ENCODE results near the gene ROS1.
A peak's percentile ranks its signal among the peaks of the same experiment; 100 is the strongest.
"Not testable (repeated sequence)": the region's sequence is repeated elsewhere in the genome, so short reads cannot be mapped to it uniquely, and the experiment has no call there.

ROS1 gene

GRCh38 chr6:117425431-117426153, at the start of gene ROS1:
Gene ROS1 (minus strand): TSS chr6:117425942. CDS start chr6:117425656, 286 bp downstream.
- Histone ChIP-seq H3K9me3 (replicated peaks in 1 of 11) (no peaks in the 10 kb centered on the region), H3K4me2 (peak within 1 kb of the TSS in 9 of 11 experiments; percentile 6 to 35 (median 17); a peak in 7 of 22 replicates), H3K4me3 (no peak within 1 kb of the TSS), H3K9ac (no peak within 1 kb of the TSS), H3K27me3 (no peaks in the 10 kb centered on the region), H3K36me3 (no peaks in the 10 kb centered on the region), H4K20me1 (no peaks in the 10 kb centered on the region), H3K4me1 (peaks cover 0 to 10% (median 6%) of the 10 kb centered on the region in 10 experiments; a peak in 6 of 20 replicates), H3K27ac (no peak within 1 kb of the TSS)
- no peak for TF ChIP-seq Cebpa-rat (IDR thresholded peaks at IDR 0.05)

- H3K27ac ChIP-seq: no peak overlapping the region
- H3K4me3 ChIP-seq: no peak overlapping the region
- H3K9me3 ChIP-seq (replicated peaks in 1 of 11): 0 out of 22 replicates have a peak, but pooled peaks cover 0 to 5% (median 0%) of the 10 kb centered on the region in 11 experiments
- H4K20me1 ChIP-seq: no peaks in the 10 kb centered on the region
- H3K4me2 ChIP-seq: no peak overlapping the region
- no peak overlapping the region for H3K9ac ChIP-seq
- H3K36me3 ChIP-seq: no peaks in the 10 kb centered on the region
- H3K27me3 ChIP-seq: no peaks in the 10 kb centered on the region
- peaks cover 0 to 21% (median 12%) of the 10 kb centered on the region in 10 experiments; a peak in 12 of 20 replicates for H3K4me1 ChIP-seq
- TF ChIP-seq Cebpa-rat (IDR thresholded peaks at IDR 0.05): no peak
Observed at GRCh38 chr6:117473401-117473800, 47.7 kb upstream of the ROS1 start.

GRCh38 chr6:117472667-117473066, 46.9 kb upstream of the ROS1 start:
- no peaks in the 10 kb centered on the region for H3K27me3 ChIP-seq
- no peak for TF ChIP-seq Cebpa-rat (IDR thresholded peaks at IDR 0.05)
- no peak overlapping the region for H3K27ac ChIP-seq
- no peak overlapping the region for H3K9ac ChIP-seq
- H3K36me3 ChIP-seq: no peaks in the 10 kb centered on the region
- H3K4me3 ChIP-seq: no peak overlapping the region
- H3K4me1 ChIP-seq: peaks cover 0 to 21% (median 12%) of the 10 kb centered on the region in 10 experiments; a peak in 12 of 20 replicates
- no peak overlapping the region for H3K4me2 ChIP-seq
- no peaks in the 10 kb centered on the region for H4K20me1 ChIP-seq
- 0 out of 22 replicates have a peak, but pooled peaks cover 0 to 5% (median 0%) of the 10 kb centered on the region in 11 experiments for H3K9me3 ChIP-seq (replicated peaks in 1 of 11)

- Histone ChIP-seq H3K27me3 (no peaks in the 10 kb centered on the region), H3K36me3 (no peaks in the 10 kb centered on the region), H4K20me1 (no peaks in the 10 kb centered on the region), H3K4me1 (peaks cover 0 to 35% (median 19%) of the 10 kb centered on the region in 10 experiments; a peak in 12 of 20 replicates), H3K9ac (peak overlapping the region in 1 of 11 experiments; percentile 44; a peak in 2 of 22 replicates), H3K4me2 (peak overlapping the region in 7 of 11 experiments; percentile 35 to 83 (median 66); a peak in 14 of 22 replicates), H3K9me3 (replicated peaks in 1 of 11) (0 out of 22 replicates have a peak, but pooled peaks cover 0 to 5% (median 0%) of the 10 kb centered on the region in 11 experiments), H3K27ac (peak overlapping the region in 5 of 11 experiments; percentile 8 to 76 (median 57); a peak in 8 of 22 replicates), H3K4me3 (no peak overlapping the region)
- TF ChIP-seq Cebpa-rat (IDR thresholded peaks at IDR 0.05): no peak
Observed at GRCh38 chr6:117469791-117470190, 44.0 kb upstream of the ROS1 start.

GRCh38 chr6:117469356-117469755, 43.6 kb upstream of the ROS1 start:
- Histone ChIP-seq H3K4me2 (peak overlapping the region in 8 of 11 experiments; percentile 10 to 83 (median 66); a peak in 14 of 22 replicates), H3K9me3 (replicated peaks in 1 of 11) (0 out of 22 replicates have a peak, but pooled peaks cover 0 to 5% (median 0%) of the 10 kb centered on the region in 11 experiments), H3K9ac (peak overlapping the region in 2 of 11 experiments; percentile 2 to 44; a peak in 2 of 22 replicates), H3K27me3 (no peaks in the 10 kb centered on the region), H3K36me3 (no peaks in the 10 kb centered on the region), H3K4me1 (peaks cover 0 to 40% (median 21%) of the 10 kb centered on the region in 10 experiments; a peak in 12 of 20 replicates), H3K27ac (peak overlapping the region in 6 of 11 experiments; percentile 1 to 76 (median 53); a peak in 9 of 22 replicates), H4K20me1 (no peaks in the 10 kb centered on the region), H3K4me3 (peak overlapping the region in 2 of 10 experiments; percentile 4 to 10; a peak in 1 of 20 replicates)
- TF ChIP-seq Cebpa-rat (IDR thresholded peaks at IDR 0.05): peak in 8 of 11 experiments; percentile 19 to 86 (median 62); a peak in 11 of 22 replicates

GRCh38 chr6:117468527-117468926, 42.8 kb upstream of the ROS1 start:
- H3K9ac ChIP-seq; H3K9me3 ChIP-seq (replicated peaks in 1 of 11); H3K27me3 ChIP-seq; H3K4me3 ChIP-seq; H4K20me1 ChIP-seq; H3K36me3 ChIP-seq: not testable (repeated sequence)
- Histone ChIP-seq H3K4me1 (peaks cover 0 to 48% (median 25%) of the 10 kb centered on the region in 10 experiments; a peak in 12 of 20 replicates), H3K27ac (peak overlapping the region in 4 of 11 experiments; percentile 49 to 76 (median 61); a peak in 5 of 22 replicates), H3K4me2 (peak overlapping the region in 4 of 11 experiments; percentile 66 to 83 (median 78); a peak in 10 of 22 replicates)

- Histone ChIP-seq H3K4me2 (no peak overlapping the region), H3K27me3 (no peaks in the 10 kb centered on the region), H3K4me3 (no peak overlapping the region), H3K9me3 (replicated peaks in 1 of 11) (0 out of 22 replicates have a peak, but pooled peaks cover 0 to 5% (median 0%) of the 10 kb centered on the region in 11 experiments), H3K27ac (no peak overlapping the region), H3K9ac (no peak overlapping the region), H3K4me1 (peaks cover 0 to 51% (median 26%) of the 10 kb centered on the region in 10 experiments; a peak in 12 of 20 replicates), H4K20me1 (no peaks in the 10 kb centered on the region), H3K36me3 (no peaks in the 10 kb centered on the region)
- TF ChIP-seq Cebpa-rat (IDR thresholded peaks at IDR 0.05): no peak
Observed at GRCh38 chr6:117467876-117468275, 42.1 kb upstream of the ROS1 start.

GRCh38 chr6:117465691-117466090, 39.9 kb upstream of the ROS1 start:
- peak overlapping the region in 4 of 11 experiments; percentile 3 to 48 (median 37); a peak in 6 of 22 replicates for H3K4me2 ChIP-seq
- no peak overlapping the region for H3K4me3 ChIP-seq
- no peaks in the 10 kb centered on the region for H4K20me1 ChIP-seq
- H3K27me3 ChIP-seq: no peaks in the 10 kb centered on the region
- H3K27ac ChIP-seq: no peak overlapping the region
- H3K4me1 ChIP-seq: peaks cover 0 to 51% (median 26%) of the 10 kb centered on the region in 10 experiments; a peak in 12 of 20 replicates
- no peak for TF ChIP-seq Cebpa-rat (IDR thresholded peaks at IDR 0.05)
- H3K36me3 ChIP-seq: no peaks in the 10 kb centered on the region
- H3K9ac ChIP-seq: no peak overlapping the region
- 0 out of 22 replicates have a peak, but pooled peaks cover 0 to 2% (median 0%) of the 10 kb centered on the region in 11 experiments for H3K9me3 ChIP-seq (replicated peaks in 1 of 11)

- no peak overlapping the region for H3K9ac ChIP-seq
- H3K27me3 ChIP-seq: no peaks in the 10 kb centered on the region
- H4K20me1 ChIP-seq: no peaks in the 10 kb centered on the region
- H3K9me3 ChIP-seq (replicated peaks in 1 of 11): no peaks in the 10 kb centered on the region
- TF ChIP-seq Cebpa-rat (IDR thresholded peaks at IDR 0.05): no peak
- peak overlapping the region in 5 of 11 experiments; percentile 41 to 60 (median 45); a peak in 8 of 22 replicates for H3K4me2 ChIP-seq
- H3K4me1 ChIP-seq: peaks cover 0 to 43% (median 21%) of the 10 kb centered on the region in 10 experiments; a peak in 12 of 20 replicates
- no peak overlapping the region for H3K27ac ChIP-seq
- no peak overlapping the region for H3K4me3 ChIP-seq
- no peaks in the 10 kb centered on the region for H3K36me3 ChIP-seq
Observed at GRCh38 chr6:117464700-117465099, 39.0 kb upstream of the ROS1 start.

All from BLaER1 treated with 17β-estradiol and CSF1 and Interleukin-3, amounts not matched to agents 10 nM and 100 nM (cell line).